GM23338 (cell line): ENCODE data around the gene MDN1. TPM values are rescaled to one million over a fixed set of nuclear protein-coding genes. Genes with fewer than 3 reads are reported as not detected.

Source experiments
- ATAC-seq: fragments of 200-7000 bp; cut with Tn5 transposase; 3 replicates; pipeline ENCODE4 v1.9.1; 2020
- DNase-seq: peaks from one replicate; pipeline ENCODE4 v3.0.0-alpha.2; 2015; ENCODE audit warnings: low spot score
- H2AFZ ChIP-seq: fragments of 200-600 bp; sonication (generic); 2 replicates; pipeline ENCODE4 v1.8.0; 2016; ENCODE audit warnings: antibody characterized with exemption, mild to moderate bottlenecking, moderate library complexity
- H3F3A ChIP-seq: fragments of 200-600 bp; sonication (generic); replicated peaks from 2 replicates; pipeline ENCODE4 v1.8.0; 2017; ENCODE audit warnings: antibody characterized with exemption, mixed run types, low read depth
- H3K27ac ChIP-seq: fragments of 200-600 bp; sonication (generic); 2 replicates; pipeline ENCODE4 v1.6.1; 2016; ENCODE audit warnings: low read depth
- H3K27me3 ChIP-seq: fragments of 200-600 bp; sonication (generic); 2 replicates; pipeline ENCODE4 v1.8.0; 2016; ENCODE audit warnings: mild to moderate bottlenecking, mixed run types, moderate library complexity; ENCODE audit not compliant: insufficient read depth
- H3K36me3 ChIP-seq: fragments of 200-600 bp; sonication (generic); 2 replicates; pipeline ENCODE4 v1.8.0; 2016; ENCODE audit warnings: mild to moderate bottlenecking; ENCODE audit not compliant: insufficient read depth
- H3K4me1 ChIP-seq: fragments of 200-600 bp; sonication (generic); 2 replicates; pipeline ENCODE4 v1.8.0; 2016; ENCODE audit warnings: mild to moderate bottlenecking, moderate library complexity; ENCODE audit not compliant: insufficient read depth
- H3K4me2 ChIP-seq: fragments of 200-600 bp; sonication (generic); 2 replicates; pipeline ENCODE4 v1.7.1; 2017; ENCODE audit warnings: mixed run types
- H3K4me3 ChIP-seq: fragments of 200-600 bp; sonication (generic); 2 replicates; pipeline ENCODE4 v1.6.1; 2016; ENCODE audit warnings: mixed run types
- H3K79me2 ChIP-seq: fragments of 200-600 bp; sonication (generic); replicated peaks from 2 replicates; pipeline ENCODE4 v1.8.0; 2017; ENCODE audit warnings: mild to moderate bottlenecking; ENCODE audit not compliant: insufficient read depth
- H3K9me2 ChIP-seq: fragments of 200-600 bp; sonication (generic); 2 replicates; pipeline ENCODE4 v1.8.0; 2017; ENCODE audit not compliant: insufficient read depth
- H4K20me1 ChIP-seq: fragments of 200-600 bp; sonication (generic); replicated peaks from 2 replicates; pipeline ENCODE4 v1.8.0; 2017; ENCODE audit warnings: mild to moderate bottlenecking; ENCODE audit not compliant: insufficient read depth
- H3K27ac Mint-ChIP-seq: 2 replicates; pipeline ENCODE4 v1.8.0; 2020; ENCODE audit warnings: inconsistent platforms, mild to moderate bottlenecking, moderate library complexity, mixed read lengths
- H3K27me3 Mint-ChIP-seq: 3 replicates; pipeline ENCODE4 v1.8.0; 2022; ENCODE audit warnings: low read depth, mild to moderate bottlenecking, moderate library complexity, mixed read lengths, inconsistent platforms; ENCODE audit not compliant: insufficient read depth, poor library complexity
- H3K36me3 Mint-ChIP-seq: 3 replicates; pipeline ENCODE4 v1.8.0; 2021; ENCODE audit warnings: low read depth, mild to moderate bottlenecking, inconsistent platforms, moderate library complexity, mixed read lengths
- H3K4me1 Mint-ChIP-seq: 3 replicates; pipeline ENCODE4 v1.8.0; 2020; ENCODE audit warnings: mild to moderate bottlenecking, inconsistent platforms, mixed read lengths
- H3K4me3 Mint-ChIP-seq: 3 replicates; pipeline ENCODE4 v1.8.0; 2021; ENCODE audit warnings: moderate library complexity, mild to moderate bottlenecking, inconsistent platforms, mixed read lengths
- H3K9me3 Mint-ChIP-seq: 3 replicates; pipeline ENCODE4 v1.8.0; 2020; ENCODE audit warnings: moderate library complexity, mild to moderate bottlenecking, inconsistent platforms, mixed read lengths
- CREB1 ChIP-seq: fragments of 250-450 bp; sonication (Bioruptor Pico); IDR thresholded peaks from 2 replicates; pipeline ENCODE4 v1.5.0; 2020; ENCODE audit warnings: low read depth, mild to moderate bottlenecking, moderate library complexity
- EZH2phosphoT487 ChIP-seq: fragments of 200-600 bp; sonication (generic); IDR thresholded peaks from one replicate; pipeline ENCODE4 v1.8.1; 2018; ENCODE audit warnings: antibody characterized with exemption; ENCODE audit not compliant: unreplicated experiment
- JUNB ChIP-seq: IDR thresholded peaks from one replicate; pipeline ENCODE4 v1.6.1; 2016; ENCODE audit warnings: antibody characterized with exemption; ENCODE audit not compliant: unreplicated experiment
- NANOG ChIP-seq: IDR thresholded peaks from 2 replicates; pipeline ENCODE4 v1.6.1; 2016; ENCODE audit warnings: antibody characterized with exemption, borderline replicate concordance
- POLR2AphosphoS5 ChIP-seq: IDR thresholded peaks from 2 replicates; pipeline ENCODE4 v1.6.1; 2016; ENCODE audit warnings: antibody characterized with exemption, low read depth
- STAT1 ChIP-seq: IDR thresholded peaks from one replicate; pipeline ENCODE4 v1.6.1; 2016; ENCODE audit warnings: antibody characterized with exemption; ENCODE audit not compliant: unreplicated experiment
- ZNF114 ChIP-seq: fragments of 250-450 bp; sonication (Bioruptor Pico); IDR thresholded peaks from 2 replicates; pipeline ENCODE4 v1.5.0; 2020; ENCODE audit warnings: mild to moderate bottlenecking, moderate library complexity
- polyA plus RNA-seq: library from polyadenylated mRNA; unstranded; fragments of >200 nt; fragmentation: Nextera tagmentation; extraction: Ambion mirVana; gene quantifications from 2 replicates; pipeline ENCODE4 v1.2.1, GENCODE V29; 2016
- total RNA-seq: library from RNA; depleted of rRNA; stranded (reverse); fragments of >200 nt; shearing (Covaris generic); gene quantifications from 2 replicates; pipeline ENCODE4 v1.2.3, GENCODE V29; 2014
- TF ChIP-seq, protein P1 (sequence below): IDR thresholded peaks from 2 replicates; pipeline ENCODE4 v1.6.1; 2016; ENCODE audit warnings: antibody characterized with exemption
- TF ChIP-seq, protein P2 (sequence below): fragments of 250-450 bp; sonication (Bioruptor Pico); IDR thresholded peaks from 2 replicates; pipeline ENCODE4 v1.5.0; 2020; ENCODE audit warnings: mild to moderate bottlenecking, moderate library complexity
- TF ChIP-seq, protein P3 (sequence below), 2 experiments: fragments of 200-600 bp in 1 of 2; sonication (generic) in 1 of 2; conservative IDR thresholded peaks; 2 replicates each; pipeline versions ENCODE4 v1.5.1 to v1.6.1; 2016 to 2017; ENCODE audit warnings: antibody characterized with exemption in 2 of 2, low read depth in 2 of 2, mild to moderate bottlenecking in 2 of 2, moderate library complexity in 1 of 2

MDN1 gene
- total and polyA plus RNA-seq, 2 experiments from 2014 or later = 165 to 217 TPM

DNA sequence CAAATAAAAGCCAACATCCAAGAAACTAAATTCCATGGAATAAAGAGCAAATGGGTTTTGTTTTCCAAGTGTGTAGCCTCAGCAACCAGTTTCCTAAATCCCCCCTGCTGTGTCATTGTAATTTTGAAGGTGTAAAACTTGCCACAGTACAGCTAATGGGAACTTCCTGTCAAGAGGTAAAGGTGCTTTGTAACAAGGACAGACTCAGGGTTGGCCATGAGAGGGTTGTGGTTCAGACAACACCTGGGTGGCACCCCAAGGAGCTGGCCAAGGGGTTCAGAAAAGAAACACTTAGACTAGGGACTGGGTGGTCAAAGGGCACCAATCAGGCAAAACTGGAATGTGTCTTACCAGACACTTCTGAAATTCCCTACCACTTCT lies 128.7 kb downstream of the MDN1 start:
- no peak overlapping the region for H3K4me3 ChIP-seq
- no peaks in the 10 kb centered on the region for H3K27me3 ChIP-seq
- H3K4me1 ChIP-seq = peaks cover 42% of the 10 kb centered on the region
- peaks cover 55% of the 10 kb centered on the region for H3K36me3 ChIP-seq
- Mint-ChIP-seq H3K27me3 (peaks cover 9% of the 10 kb centered on the region), H3K4me1 (peaks cover 60% of the 10 kb centered on the region), H3K36me3 (peaks cover 97% of the 10 kb centered on the region), H3K27ac (peak overlapping the region; percentile 100), H3K4me3 (peak overlapping the region; percentile 19; the same call in 1 of the 3 replicates), H3K9me3 (no peaks in the 10 kb centered on the region; the same call in 2 of the 3 replicates)
- DNase-seq = peak; percentile 83
- H3K9me2 ChIP-seq = no peaks in the 10 kb centered on the region
- ATAC-seq = peak; percentile 40
- H4K20me1 ChIP-seq = no peaks in the 10 kb centered on the region
- H3K27ac ChIP-seq = peak overlapping the region; percentile 96
- 0 out of 2 replicates have a peak, but pooled peaks cover 2% of the 10 kb centered on the region for H3F3A ChIP-seq
- no peak overlapping the region for H2AFZ ChIP-seq
- H3K4me2 ChIP-seq = peak overlapping the region; percentile 63; the same call in 1 of the 2 replicates
- TF ChIP-seq, protein P1, sequence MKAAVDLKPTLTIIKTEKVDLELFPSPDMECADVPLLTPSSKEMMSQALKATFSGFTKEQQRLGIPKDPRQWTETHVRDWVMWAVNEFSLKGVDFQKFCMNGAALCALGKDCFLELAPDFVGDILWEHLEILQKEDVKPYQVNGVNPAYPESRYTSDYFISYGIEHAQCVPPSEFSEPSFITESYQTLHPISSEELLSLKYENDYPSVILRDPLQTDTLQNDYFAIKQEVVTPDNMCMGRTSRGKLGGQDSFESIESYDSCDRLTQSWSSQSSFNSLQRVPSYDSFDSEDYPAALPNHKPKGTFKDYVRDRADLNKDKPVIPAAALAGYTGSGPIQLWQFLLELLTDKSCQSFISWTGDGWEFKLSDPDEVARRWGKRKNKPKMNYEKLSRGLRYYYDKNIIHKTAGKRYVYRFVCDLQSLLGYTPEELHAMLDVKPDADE = 0 out of 2 replicates have a peak, but pooled peaks have one; percentile 20
- no peak for TF ChIP-seq STAT1
- peaks cover 9% of the 10 kb centered on the region; the same call in 1 of the 2 replicates for H3K79me2 ChIP-seq

DNA sequence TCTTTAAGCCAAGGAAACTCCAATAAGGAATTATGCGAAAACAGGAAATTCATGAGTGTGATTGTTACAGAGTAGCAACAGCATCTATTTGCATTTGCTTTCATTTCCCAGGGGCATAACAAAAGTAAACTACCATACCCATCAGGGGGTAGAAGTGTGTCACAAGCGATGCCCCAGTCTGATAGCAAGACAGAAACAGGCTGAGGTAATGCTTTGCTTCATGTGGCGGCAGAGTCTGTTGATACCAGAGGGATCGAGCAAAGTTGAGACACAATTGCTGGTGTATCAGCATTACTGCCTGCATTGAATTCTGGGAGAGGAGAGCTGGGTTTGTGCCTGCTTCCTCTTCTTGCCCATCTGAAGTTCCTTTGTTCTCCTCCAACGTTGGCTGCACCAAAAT lies 129.9 kb downstream of the MDN1 start:
- Histone ChIP-seq H3F3A (0 out of 2 replicates have a peak, but pooled peaks cover 2% of the 10 kb centered on the region), H3K4me2 (peak overlapping the region; percentile 63; the same call in 1 of the 2 replicates), H4K20me1 (no peaks in the 10 kb centered on the region), H3K4me1 (peaks cover 42% of the 10 kb centered on the region), H3K9me2 (no peaks in the 10 kb centered on the region), H3K4me3 (no peak overlapping the region), H3K27ac (peak overlapping the region; percentile 96), H3K79me2 (peaks cover 9% of the 10 kb centered on the region; the same call in 1 of the 2 replicates), H3K36me3 (peaks cover 54% of the 10 kb centered on the region), H2AFZ (no peak overlapping the region), H3K27me3 (no peaks in the 10 kb centered on the region)
- ATAC-seq (peak; percentile 88), DNase-seq (peak; percentile 93)
- Mint-ChIP-seq H3K9me3 (no peaks in the 10 kb centered on the region), H3K27me3 (peaks cover 9% of the 10 kb centered on the region), H3K4me1 (peaks cover 60% of the 10 kb centered on the region), H3K27ac (peak overlapping the region; percentile 100), H3K36me3 (peaks cover 97% of the 10 kb centered on the region), H3K4me3 (peak overlapping the region; percentile 56)
- TF ChIP-seq, protein P2, sequence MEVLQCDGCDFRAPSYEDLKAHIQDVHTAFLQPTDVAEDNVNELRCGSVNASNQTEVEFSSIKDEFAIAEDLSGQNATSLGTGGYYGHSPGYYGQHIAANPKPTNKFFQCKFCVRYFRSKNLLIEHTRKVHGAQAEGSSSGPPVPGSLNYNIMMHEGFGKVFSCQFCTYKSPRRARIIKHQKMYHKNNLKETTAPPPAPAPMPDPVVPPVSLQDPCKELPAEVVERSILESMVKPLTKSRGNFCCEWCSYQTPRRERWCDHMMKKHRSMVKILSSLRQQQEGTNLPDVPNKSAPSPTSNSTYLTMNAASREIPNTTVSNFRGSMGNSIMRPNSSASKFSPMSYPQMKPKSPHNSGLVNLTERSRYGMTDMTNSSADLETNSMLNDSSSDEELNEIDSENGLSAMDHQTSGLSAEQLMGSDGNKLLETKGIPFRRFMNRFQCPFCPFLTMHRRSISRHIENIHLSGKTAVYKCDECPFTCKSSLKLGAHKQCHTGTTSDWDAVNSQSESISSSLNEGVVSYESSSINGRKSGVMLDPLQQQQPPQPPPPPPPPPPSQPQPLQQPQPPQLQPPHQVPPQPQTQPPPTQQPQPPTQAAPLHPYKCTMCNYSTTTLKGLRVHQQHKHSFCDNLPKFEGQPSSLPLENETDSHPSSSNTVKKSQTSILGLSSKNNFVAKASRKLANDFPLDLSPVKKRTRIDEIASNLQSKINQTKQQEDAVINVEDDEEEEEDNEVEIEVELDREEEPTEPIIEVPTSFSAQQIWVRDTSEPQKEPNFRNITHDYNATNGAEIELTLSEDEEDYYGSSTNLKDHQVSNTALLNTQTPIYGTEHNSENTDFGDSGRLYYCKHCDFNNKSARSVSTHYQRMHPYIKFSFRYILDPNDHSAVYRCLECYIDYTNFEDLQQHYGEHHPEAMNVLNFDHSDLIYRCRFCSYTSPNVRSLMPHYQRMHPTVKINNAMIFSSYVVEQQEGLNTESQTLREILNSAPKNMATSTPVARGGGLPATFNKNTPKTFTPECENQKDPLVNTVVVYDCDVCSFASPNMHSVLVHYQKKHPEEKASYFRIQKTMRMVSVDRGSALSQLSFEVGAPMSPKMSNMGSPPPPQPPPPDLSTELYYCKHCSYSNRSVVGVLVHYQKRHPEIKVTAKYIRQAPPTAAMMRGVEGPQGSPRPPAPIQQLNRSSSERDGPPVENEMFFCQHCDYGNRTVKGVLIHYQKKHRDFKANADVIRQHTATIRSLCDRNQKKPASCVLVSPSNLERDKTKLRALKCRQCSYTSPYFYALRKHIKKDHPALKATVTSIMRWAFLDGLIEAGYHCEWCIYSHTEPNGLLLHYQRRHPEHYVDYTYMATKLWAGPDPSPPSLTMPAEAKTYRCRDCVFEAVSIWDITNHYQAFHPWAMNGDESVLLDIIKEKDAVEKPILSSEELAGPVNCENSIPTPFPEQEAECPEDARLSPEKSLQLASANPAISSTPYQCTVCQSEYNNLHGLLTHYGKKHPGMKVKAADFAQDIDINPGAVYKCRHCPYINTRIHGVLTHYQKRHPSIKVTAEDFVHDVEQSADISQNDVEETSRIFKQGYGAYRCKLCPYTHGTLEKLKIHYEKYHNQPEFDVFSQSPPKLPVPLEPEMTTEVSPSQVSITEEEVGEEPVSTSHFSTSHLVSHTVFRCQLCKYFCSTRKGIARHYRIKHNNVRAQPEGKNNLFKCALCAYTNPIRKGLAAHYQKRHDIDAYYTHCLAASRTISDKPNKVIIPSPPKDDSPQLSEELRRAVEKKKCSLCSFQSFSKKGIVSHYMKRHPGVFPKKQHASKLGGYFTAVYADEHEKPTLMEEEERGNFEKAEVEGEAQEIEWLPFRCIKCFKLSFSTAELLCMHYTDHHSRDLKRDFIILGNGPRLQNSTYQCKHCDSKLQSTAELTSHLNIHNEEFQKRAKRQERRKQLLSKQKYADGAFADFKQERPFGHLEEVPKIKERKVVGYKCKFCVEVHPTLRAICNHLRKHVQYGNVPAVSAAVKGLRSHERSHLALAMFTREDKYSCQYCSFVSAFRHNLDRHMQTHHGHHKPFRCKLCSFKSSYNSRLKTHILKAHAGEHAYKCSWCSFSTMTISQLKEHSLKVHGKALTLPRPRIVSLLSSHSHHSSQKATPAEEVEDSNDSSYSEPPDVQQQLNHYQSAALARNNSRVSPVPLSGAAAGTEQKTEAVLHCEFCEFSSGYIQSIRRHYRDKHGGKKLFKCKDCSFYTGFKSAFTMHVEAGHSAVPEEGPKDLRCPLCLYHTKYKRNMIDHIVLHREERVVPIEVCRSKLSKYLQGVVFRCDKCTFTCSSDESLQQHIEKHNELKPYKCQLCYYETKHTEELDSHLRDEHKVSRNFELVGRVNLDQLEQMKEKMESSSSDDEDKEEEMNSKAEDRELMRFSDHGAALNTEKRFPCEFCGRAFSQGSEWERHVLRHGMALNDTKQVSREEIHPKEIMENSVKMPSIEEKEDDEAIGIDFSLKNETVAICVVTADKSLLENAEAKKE (CRISPR knock-in tag) = no peak
- TF ChIP-seq NANOG = peak; percentile 92
- TF ChIP-seq CREB1 (CRISPR knock-in tag) = 0 out of 2 replicates have a peak, but pooled peaks have one; percentile 31
- TF ChIP-seq JUNB = no peak
- TF ChIP-seq POLR2AphosphoS5 = peak; percentile 25; the same call in 1 of the 2 replicates
- TF ChIP-seq ZNF114 (CRISPR knock-in tag) = no peak
- TF ChIP-seq, protein P3, sequence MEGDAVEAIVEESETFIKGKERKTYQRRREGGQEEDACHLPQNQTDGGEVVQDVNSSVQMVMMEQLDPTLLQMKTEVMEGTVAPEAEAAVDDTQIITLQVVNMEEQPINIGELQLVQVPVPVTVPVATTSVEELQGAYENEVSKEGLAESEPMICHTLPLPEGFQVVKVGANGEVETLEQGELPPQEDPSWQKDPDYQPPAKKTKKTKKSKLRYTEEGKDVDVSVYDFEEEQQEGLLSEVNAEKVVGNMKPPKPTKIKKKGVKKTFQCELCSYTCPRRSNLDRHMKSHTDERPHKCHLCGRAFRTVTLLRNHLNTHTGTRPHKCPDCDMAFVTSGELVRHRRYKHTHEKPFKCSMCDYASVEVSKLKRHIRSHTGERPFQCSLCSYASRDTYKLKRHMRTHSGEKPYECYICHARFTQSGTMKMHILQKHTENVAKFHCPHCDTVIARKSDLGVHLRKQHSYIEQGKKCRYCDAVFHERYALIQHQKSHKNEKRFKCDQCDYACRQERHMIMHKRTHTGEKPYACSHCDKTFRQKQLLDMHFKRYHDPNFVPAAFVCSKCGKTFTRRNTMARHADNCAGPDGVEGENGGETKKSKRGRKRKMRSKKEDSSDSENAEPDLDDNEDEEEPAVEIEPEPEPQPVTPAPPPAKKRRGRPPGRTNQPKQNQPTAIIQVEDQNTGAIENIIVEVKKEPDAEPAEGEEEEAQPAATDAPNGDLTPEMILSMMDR (conservative IDR thresholded peaks at IDR 0.05; ENCODE audit: low read depth in 2 of 2) = no peak
- no peak for TF ChIP-seq EZH2phosphoT487
